ENCODE data around the gene LDHB.
"Not testable (repeated sequence)": the region's sequence is repeated elsewhere in the genome, so short reads cannot be mapped to it uniquely, and the experiment has no call there.

The LDHB gene

DNA sequence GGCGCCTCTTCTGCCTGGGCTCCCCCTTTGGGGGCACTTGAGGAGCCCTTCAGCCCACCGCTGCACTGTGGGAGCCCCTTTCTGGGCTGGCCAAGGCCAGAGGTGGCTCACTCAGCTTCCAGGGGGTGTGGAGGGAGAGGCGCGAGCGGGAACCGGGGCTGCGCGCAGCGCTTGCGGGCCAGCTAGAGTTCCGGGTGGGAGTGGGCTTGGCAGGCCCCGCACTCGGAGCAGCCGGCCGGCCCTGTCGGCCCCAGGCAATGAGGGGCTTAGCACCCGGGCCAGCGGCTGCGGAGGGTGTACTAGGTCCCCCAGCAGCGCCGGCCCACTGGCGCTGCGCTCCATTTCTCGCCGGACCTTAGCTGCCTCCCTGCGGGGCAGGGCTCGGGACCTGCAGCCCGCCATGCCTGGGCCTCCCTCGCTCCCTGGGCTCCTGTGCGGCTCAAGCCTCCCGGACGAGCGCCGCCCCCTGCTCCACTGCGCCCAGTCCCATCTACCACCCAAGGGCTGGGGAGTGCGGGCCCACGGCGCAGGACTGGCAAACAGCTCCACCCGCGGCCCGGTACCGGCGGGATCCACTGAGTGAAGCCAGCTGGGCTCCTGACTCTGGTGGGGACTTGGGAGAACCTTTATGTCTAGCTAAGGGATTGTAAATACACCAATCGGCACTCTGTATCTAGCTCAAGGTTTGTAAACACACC, 3.9 kb upstream of the LDHB start:
- not testable (repeated sequence) for DNase-seq (ENCODE audit: low read depth in 2 of 2)

DNA sequence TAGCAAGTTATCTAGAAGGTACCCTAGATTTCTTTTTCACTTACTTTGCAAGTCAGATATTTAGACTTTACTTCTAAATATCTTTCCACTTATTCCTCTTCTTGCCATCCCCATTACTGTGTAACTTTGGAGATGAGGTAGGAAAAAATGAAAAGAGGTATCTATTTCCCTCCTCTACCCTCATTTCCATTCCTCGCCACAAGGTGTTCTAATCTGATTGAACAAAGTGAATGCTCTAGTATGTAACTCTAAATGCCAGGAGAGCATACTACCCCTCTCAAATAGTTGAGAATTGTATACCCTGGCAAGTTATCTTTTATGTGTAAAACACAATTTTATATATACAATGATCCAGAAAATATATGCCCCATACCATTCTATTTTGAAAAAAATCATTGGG, 1.7 kb upstream of the LDHB start:
- DNase-seq (ENCODE audit: low read depth in 2 of 2): no peak

DNA sequence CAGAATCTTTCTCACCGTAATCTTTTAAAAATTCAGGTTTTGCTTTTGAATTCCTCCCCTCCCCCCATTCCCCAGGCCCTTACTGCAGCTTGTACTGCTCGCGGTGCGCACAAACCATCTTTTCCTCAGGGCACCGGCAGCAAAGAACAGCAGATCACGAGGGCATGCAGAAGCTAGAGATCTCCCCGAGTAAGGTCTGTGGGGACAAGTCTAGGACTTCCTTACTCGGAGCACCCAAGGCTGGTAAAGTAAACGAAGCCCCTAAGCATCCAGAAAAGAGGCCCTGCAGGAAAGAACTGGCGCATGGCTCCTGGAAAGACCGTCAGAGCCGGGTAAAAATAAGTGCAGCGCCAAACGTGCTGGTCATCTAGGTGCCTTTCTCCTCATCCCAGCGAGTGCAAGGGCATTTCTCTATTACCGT, 727 bp downstream of the LDHB start:
- DNase-seq (ENCODE audit: low read depth in 2 of 2): peak; percentile 6 to 10

DNA sequence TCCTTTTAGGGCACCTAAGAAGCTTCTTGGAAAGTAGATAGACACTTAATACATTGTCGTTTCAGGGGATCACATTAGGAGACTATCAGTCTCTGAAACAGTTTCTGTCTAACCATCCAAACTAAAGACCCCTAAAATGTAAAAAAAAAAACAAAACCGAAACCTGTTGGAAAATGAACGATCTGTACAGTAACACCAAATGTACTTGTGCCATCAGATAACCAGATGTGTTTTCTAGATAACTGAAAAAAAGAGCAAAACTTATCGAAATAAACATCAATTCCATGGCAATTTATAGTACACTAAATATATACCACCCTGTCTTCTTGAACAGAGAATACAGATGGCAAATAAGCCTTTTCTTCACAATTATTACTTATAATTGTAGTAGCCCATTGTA, 2.1 kb downstream of the LDHB start:
- DNase-seq (ENCODE audit: low read depth in 2 of 2): no peak

DNA sequence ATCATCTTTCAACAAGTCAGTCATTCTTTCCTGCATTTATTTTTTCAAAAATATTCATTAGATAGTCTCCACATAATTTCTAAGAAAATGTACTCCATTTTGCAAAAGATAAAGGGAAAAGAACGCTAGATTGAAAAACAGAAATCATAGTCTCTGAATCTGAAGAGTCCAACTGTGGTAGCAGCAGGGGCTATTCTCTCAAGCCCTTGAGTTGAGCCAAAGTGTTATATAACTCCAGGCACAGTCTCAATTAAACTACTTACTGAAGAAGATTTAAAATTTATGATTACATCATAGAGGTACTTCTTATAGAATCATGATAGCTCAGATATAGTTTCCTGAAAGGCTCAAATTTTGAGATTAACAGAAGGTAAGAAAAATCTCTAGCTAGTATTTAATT, 5.8 kb downstream of the LDHB start:
- no peak for DNase-seq (ENCODE audit: low read depth in 2 of 2)

DNA sequence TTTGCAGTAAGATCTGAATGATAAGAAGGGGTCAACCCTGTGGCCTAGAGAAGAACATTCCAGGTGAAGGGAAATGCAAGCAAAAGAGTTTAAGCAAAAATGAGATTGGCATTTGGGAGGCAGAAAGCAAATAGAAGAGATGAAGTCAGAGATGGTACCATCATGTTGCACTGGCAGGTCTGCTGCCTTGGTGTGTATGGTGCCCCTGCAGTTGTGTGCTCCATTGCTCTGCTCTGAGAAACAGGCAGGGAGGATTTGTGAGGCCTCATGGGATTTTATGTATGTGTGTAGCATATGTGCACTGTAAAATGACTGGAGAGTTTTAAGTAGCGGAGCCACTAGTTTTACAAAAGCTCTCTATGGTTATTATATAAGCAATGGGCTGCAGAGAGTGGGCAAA, 6.6 kb downstream of the LDHB start:
- no peak for DNase-seq (ENCODE audit: low read depth in 2 of 2)

DNA sequence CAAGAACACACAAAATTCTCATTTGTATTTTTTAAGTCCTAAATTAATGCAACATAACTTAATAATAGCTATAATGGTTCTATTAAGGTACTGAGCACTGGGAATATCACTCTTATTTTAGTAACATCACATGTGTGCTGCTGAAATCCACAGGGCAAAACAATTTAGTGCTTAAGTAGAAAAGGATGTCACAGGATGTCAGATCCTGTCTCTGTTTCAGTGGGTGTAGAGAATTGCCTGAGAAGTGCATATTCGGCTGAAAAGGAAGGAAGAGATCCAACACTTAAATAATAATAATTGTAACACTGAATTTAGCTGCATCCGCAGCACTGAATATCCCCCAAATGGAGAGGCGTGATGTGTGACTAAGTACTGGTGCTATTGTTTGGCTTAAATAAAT, 8.6 kb downstream of the LDHB start:
- no peak for DNase-seq (ENCODE audit: low read depth in 2 of 2)

DNA sequence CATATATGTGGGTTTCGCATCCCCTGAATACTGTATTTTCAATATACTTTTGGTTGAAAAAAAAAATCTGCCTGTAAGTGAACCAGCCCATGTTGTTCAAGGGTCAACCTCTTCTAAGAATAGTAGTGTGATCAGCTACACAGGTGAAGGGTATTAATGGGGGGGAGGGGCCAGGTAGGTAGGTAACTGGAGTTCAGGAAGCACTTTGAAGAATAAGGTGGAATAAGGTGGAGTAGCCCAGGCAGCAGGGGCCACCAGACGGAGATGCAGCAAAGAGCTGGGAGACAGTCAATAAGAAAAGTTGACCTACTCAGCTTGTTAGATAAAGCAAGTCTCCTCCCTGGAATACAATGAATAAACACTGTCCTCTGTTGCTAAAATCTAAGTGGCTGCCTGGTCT, 9.3 kb downstream of the LDHB start:
- no peak for DNase-seq (ENCODE audit: low read depth in 2 of 2)

DNA sequence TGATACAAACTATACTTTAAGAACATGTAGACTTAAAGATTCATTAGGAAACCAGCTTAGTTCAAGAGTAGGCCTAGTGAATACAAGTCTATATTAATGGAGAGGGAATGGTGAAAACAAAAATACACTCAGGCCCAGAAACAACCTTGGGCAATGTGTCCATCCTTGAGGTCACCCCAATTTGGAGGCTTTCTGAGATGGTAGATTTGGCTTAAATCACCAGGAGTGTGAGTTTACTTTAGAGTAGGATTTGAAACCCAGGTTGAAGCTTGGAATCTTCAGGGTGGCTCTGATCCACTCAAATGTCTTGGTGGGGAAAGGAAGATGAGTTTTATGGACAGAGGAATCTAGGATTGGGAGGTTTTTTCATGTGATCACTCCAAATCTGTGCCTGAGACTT, 10.5 kb downstream of the LDHB start:
- DNase-seq (ENCODE audit: low read depth in 2 of 2): no peak

DNA sequence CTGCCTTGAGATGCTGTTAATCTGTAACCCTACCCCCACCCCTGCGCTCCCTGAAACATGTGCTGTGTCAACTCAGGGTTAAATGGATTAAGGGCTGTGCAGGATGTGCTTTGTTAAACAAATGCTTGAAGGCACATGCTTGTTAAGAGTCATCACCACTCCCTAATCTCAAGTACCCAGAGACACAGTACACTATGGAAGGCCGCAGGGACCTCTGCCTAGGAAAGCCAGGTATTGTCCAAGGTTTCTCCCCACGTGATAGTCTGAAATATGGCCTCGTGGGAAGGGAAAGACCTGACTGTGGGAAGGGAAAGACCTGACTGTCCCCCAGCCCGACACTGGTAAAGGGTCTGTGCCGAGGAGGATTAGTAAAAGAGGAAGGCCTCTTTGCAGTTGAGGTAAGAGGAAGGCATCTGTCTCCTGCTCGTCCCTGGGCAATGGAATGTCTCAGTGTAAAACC, 12.6 kb downstream of the LDHB start:
- not testable (repeated sequence) for DNase-seq (ENCODE audit: low read depth in 2 of 2)

DNA sequence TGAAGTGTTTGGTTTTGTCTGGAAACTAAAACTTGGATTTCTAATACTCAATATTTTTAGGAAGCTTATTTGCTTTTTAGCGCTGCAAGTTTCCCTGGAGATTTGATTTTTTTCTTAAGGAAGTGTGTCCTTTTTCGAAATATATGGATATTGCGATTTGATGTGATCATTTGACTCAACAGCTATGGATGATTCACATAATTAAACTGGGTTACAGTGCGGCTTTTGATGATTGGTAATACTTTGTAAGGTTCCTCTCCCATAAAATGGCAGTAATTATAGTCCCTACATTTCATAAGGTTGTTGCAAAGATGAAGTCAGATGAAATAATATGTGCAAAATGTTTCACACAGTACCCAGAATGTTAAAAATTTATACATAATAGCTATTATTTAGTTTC, 13.1 kb downstream of the LDHB start:
- no peak for DNase-seq (ENCODE audit: low read depth in 2 of 2)

DNA sequence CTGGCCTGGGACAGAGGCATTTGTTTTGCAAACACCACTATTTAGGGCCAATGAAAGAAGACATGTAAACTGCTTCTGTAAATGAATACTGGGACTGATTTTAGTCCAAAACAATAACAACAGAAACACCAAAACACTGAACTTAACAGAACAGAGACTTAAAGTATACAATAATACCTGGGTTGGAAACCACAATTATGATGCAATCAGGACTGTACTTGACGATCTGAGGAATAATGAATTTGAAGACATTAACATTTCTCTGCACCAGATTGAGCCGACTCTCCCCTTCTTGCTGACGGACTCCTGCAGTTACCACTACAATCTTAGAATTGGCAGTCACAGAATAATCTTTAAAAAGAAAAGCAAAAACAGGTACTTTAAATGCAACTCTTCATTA, 13.9 kb downstream of the LDHB start:
- DNase-seq (ENCODE audit: low read depth in 2 of 2): no peak

DNA sequence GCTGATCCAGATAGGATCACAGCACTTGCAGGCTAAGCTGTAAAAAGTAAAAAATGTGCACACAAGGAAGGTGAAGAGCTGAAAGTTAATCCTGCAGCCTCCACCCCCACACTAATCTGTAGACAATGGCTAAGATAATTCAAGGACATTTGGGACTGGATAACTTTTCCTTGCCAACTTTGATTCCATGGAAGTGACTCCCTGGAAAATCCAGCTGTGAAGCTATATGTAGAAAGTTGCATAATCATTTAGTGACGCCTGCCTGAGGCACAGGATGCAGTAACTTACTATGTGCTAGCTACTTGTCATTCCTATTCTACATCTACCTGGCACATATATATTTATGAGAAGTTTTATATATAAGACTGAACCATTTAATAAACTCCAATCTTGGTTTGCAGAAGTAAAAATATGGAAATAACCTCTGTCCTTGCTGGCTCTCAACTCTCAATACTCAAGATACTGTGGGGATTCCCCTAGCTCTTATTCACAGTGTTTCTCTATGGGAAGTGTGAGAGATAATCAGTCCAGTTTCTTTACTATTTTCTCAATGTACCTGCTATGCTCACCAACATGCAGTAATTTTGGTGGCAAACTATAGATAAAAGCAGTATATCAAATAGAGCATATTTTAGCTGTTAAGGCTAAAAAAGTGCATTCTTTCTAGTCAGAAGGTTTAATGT, 14.8 kb downstream of the LDHB start:
- no peak for DNase-seq (ENCODE audit: low read depth in 2 of 2)

DNA sequence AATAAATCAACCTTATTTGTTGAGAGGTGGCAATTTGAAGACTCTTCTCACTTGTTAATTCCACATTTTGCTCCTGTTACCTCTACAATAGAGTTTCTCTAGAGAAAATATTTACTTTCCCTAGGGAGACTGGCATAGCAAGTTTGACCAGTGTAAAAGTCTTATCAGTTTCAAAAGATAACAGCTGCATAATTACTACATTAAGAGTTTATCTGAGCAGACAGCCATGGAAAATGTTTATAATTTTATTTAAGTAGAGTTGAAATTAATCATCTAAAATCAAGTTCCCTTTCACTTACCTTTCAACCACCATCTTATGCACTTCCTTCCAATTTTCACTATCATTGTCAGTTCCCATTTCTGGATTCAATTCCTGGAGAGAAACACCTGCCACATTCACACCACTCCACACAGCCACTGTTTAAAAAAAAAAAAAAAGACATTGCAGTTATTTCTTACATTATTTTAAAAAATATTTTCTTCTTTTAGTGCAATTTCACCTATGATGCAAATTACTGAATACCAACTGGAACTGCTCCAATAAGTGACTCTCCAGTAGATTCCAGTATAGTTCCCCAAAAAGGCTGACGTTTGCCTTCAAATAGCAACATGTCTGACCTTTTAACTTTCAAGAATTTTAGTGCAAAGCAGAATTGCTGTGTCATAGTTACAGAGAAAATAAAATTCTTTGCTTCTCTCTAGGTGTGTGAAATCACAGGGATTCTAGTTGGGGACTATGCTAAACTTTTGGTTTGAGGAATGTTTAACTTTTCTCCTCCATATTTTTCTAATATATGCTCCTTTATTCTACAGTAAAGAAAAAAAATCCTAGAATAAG, 19.4 kb downstream of the LDHB start:
- DNase-seq (ENCODE audit: low read depth in 2 of 2): no peak

DNA sequence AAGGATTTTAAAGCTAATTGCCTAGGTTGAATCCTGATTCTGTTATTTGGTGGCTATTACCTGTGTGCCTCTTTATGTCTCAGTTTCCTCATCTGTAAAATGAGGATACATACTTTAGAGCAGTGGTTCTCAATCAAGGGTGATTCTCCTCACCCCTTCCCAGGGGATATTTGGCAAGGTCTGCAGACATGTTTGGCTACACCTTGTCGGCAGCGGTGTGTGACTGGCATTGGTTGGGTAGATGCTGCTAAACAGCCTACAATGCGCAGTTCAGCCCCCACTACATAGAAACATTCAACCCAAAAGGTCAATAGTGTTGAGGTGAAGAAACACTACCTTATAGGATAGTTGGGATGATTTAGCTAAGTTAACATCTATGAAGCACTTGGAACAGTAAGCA, 23.4 kb downstream of the LDHB start:
- DNase-seq (ENCODE audit: low read depth in 2 of 2): no peak

DNA sequence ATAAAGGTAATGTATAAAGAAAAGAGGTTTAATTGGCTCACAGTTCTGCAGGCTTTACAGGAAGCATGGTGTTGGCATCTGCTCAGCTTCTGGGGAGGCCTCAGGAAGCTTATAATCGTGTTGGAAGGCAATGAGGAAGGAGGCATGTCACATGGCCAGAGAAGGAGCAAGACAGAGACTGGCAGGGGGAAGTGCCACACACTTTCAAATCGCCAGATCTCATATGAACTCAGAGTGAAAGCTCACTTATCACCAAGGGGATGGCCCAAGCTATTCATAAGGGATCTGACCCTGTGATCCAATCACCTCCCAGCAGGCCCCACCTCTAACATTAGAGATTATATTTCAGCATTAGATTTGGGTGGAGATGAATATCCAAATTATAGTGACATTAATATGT, 26.3 kb downstream of the LDHB start:
- DNase-seq (ENCODE audit: low read depth in 2 of 2): no peak

DNA sequence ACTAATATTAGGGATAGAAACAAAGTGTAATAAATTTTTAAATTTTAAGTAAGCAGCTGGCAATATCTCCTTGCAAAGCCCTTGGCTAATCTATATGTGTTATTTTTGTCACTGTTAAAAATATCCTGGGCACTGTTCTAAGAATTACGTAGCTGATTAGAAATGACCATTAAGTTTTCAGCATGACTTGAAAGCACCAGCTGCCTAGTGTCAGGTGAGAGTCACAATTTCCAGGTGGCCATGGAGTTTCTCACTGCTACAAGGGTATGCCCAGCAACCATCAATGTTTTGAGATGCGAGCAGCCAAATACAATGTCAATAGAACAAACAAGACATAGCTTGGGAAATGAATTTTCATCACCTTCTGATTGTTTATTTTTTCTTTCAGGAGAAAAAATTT, 29.7 kb downstream of the LDHB start:
- DNase-seq (ENCODE audit: low read depth in 2 of 2): no peak

DNA sequence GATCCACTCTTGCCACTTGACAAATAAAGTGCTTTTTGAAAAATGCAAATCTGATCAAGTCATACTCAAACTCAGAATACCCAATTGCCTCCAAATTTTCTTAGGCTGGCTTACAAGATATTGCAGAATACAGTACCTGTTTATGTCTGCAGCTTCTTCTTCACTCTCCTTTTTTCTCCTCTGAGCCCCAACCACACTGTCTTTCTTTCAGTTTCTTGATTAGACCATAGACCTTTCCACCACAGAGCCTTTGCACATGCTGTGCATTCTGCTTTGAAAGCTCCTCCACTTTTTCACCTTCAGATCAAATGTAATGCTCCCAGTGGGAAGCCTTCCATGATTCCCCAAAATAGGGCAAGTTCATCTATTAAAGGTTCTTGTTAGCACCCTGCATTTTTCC, 39.1 kb downstream of the LDHB start:
- DNase-seq (ENCODE audit: low read depth in 2 of 2): no peak

DNA sequence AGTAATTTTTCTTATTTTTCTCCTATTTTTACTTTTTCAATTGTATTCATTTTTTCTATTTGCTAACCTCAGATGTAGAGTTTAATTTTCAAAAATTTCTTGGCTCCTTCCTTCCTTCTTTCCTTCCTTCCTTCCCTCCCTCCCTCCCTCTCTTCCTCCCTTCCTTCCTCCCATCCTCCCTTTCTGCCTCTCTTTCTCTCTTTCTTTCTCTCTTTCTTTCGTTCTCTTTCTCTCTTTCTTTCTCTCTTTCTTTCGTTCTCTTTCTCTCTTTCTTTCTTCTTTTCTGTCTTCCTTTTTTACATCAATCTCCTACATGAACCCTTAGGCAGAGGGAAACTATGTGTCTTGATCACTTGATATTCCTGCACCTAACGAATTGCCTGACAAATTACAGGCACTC, 40.6 kb downstream of the LDHB start:
- DNase-seq (ENCODE audit: low read depth in 2 of 2): no peak

DNA sequence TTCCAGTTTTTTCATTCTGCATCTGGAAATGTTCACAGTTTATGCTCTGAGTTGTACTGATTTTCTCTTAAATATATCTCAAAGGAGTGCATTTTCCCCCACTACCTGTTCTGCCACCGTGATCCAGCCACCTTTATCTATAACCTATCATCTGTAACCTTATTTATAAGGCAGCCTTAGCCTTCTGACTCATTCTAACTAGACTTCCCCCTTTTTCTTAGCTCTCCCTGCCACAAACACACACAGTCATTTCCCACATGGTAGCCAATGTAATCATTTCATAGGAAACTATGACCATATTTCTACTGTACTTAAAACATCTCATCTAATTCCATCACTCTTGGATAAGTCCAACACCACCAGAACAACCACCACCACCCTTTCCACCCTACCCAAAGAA, 42.2 kb downstream of the LDHB start:
- peak in 1 of 2 donors; percentile 1 for DNase-seq (ENCODE audit: low read depth in 2 of 2)

DNA sequence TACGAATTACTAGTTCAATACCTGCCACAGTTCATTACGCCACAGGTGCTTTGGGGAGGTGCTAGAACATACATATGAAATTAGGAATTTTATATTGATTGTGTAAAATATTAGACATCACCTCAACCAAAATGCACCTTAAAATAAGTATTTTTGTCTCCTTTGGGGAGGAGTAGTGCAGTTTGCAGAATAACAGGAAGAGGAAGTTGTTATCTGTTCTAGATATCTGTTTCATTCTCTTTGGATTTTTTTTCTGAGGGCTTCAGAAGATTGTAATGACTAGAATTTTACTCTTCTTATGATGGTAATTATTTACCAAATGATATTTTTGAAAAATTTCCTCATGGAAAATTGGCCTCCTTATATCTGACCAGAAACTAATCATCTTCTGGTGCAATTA, 43.1 kb downstream of the LDHB start:
- no peak for DNase-seq (ENCODE audit: low read depth in 2 of 2)

DNA sequence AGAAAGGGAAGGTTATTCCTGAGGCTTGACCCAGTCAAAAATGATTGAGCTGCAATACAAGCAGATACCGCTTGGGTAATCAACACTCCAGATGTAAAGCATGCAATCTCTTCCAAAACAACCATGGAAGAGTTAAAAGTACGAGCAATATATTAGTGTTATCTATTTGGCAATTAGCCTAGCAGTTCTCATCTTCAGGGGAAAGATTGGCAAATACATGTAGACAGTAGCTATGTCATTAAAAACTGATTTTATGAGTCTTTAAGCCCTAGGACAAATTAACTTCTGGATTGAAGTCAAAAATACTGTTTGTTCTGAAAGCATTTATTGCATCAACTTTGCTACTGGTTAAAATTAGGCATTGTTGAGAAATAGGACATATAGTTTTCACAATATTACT, 43.7 kb downstream of the LDHB start:
- DNase-seq (ENCODE audit: low read depth in 2 of 2): no peak

DNA sequence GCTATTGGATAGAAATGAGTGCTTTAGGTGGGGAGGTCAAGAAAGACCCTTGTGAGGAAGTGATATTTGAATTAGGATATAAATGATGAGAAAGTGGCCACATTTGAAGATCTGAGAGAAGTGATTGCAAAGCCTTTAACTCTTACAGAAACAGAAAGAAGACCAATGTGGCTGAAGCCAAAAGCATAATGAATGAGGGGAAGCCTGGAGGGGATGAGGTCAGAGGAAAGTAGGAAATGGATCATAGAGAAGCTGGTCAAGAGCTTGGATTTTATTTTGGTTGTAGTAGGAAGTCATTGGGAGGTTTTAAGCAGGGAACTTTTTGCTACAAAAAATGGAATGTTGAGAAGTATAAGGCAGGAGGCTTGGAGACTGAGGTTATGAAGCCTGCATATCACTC, 49.4 kb downstream of the LDHB start:
- no peak for DNase-seq (ENCODE audit: low read depth in 2 of 2)
